Gastrocnemius medialis (tissue), 4 donors: ENCODE measurements around the gene NHLRC4.

Experiments used
- CTCF ChIP-seq, 5 experiments: fragments of 450-650 bp in 3 of 5; fragments of 200-600 bp in 2 of 5; sonication (generic) in 2 of 5; IDR thresholded peaks in 4 of 5; conservative IDR thresholded peaks in 1 of 5; 1 replicate in 4 of 5; 2 replicates in 1 of 5; pipeline ENCODE4 v1.5.1; 2016 to 2019; ENCODE audit warnings: antibody characterized with exemption in 5 of 5, mild to moderate bottlenecking in 3 of 5, moderate library complexity in 3 of 5
- POLR2A ChIP-seq, 2 donors: fragments of 450-650 bp; IDR thresholded peaks; one replicate each; pipeline ENCODE4 v1.6.1; 2017; ENCODE audit warnings: antibody characterized with exemption in 2 of 2, mild to moderate bottlenecking in 2 of 2, moderate library complexity in 2 of 2

- TF ChIP-seq CTCF (IDR thresholded peaks at IDR 0.05 in 4 of 5, conservative IDR thresholded peaks at IDR 0.05 in 1 of 5) (no peak), POLR2A (IDR thresholded peaks at IDR 0.05) (no peak)
Measured at GRCh38 chr16:580946-581498, 14.2 kb downstream of the NHLRC4 start.
